ENCODE data around the gene SH3RF3. TPM values are rescaled to one million over a fixed set of nuclear protein-coding genes. Genes with fewer than 3 reads are reported as not detected.

The SH3RF3 gene
- total RNA-seq, 2 donors from 2014 or later, result 37.4 to 61.7 TPM

GRCh38 chr2:109332880-109333279, 203.9 kb downstream of the SH3RF3 start:
- no peaks in the 10 kb centered on the region for H3K36me3 ChIP-seq
- TF ChIP-seq CTCF (IDR thresholded peaks at IDR 0.05), result no peak
- H3K27ac ChIP-seq, result no peak overlapping the region
- H3K9me3 ChIP-seq, result no peaks in the 10 kb centered on the region
- DNase-seq (ENCODE audit: low spot score), result no peak
- no peak for ATAC-seq (ENCODE audit: insufficient number of reproducible peaks, low FRiP score, low read depth)
- peaks cover 31 to 67% of the 10 kb centered on the region in 2 donors for H3K4me1 ChIP-seq (ENCODE audit: control insufficient read depth in 1 of 2, low read depth in 2 of 2)
- no peaks in the 10 kb centered on the region for H3K27me3 ChIP-seq (replicated peaks; ENCODE audit: insufficient read depth)
- H3K4me3 ChIP-seq, result no peak overlapping the region

GRCh38 chr2:109333414-109334210, 204.6 kb downstream of the SH3RF3 start:
- Histone ChIP-seq H3K36me3 (no peaks in the 10 kb centered on the region), H3K4me1 (ENCODE audit: control insufficient read depth in 1 of 2, low read depth in 2 of 2) (peaks cover 31 to 60% of the 10 kb centered on the region in 2 donors), H3K9me3 (no peaks in the 10 kb centered on the region), H3K27me3 (replicated peaks; ENCODE audit: insufficient read depth) (no peaks in the 10 kb centered on the region), H3K27ac (no peak overlapping the region), H3K4me3 (no peak overlapping the region)
- DNase-seq (ENCODE audit: low spot score), result no peak
- ATAC-seq (ENCODE audit: insufficient number of reproducible peaks, low FRiP score, low read depth), result no peak
- TF ChIP-seq CTCF (IDR thresholded peaks at IDR 0.05), result no peak

- Histone ChIP-seq H3K9me3 (no peaks in the 10 kb centered on the region), H3K4me3 (peak overlapping the region; percentile 61), H3K36me3 (no peaks in the 10 kb centered on the region), H3K27me3 (replicated peaks; ENCODE audit: insufficient read depth) (no peaks in the 10 kb centered on the region), H3K27ac (peak overlapping the region; percentile 25 to 41), H3K4me1 (ENCODE audit: control insufficient read depth in 1 of 2, low read depth in 2 of 2) (peaks cover 31 to 57% of the 10 kb centered on the region in 2 donors)
- no peak for DNase-seq (ENCODE audit: low spot score)
- no peak for ATAC-seq (ENCODE audit: insufficient number of reproducible peaks, low FRiP score, low read depth)
- no peak for TF ChIP-seq CTCF (IDR thresholded peaks at IDR 0.05)
Observed at GRCh38 chr2:109335631-109336176, 206.7 kb downstream of the SH3RF3 start.

GRCh38 chr2:109336296-109336695, 207.3 kb downstream of the SH3RF3 start:
- Histone ChIP-seq H3K36me3 (no peaks in the 10 kb centered on the region), H3K27ac (peak overlapping the region; percentile 25 to 41), H3K4me3 (peak overlapping the region; percentile 61), H3K27me3 (replicated peaks; ENCODE audit: insufficient read depth) (no peaks in the 10 kb centered on the region), H3K9me3 (no peaks in the 10 kb centered on the region), H3K4me1 (ENCODE audit: control insufficient read depth in 1 of 2, low read depth in 2 of 2) (peaks cover 31 to 53% of the 10 kb centered on the region in 2 donors)
- DNase-seq (ENCODE audit: low spot score) (no peak), ATAC-seq (ENCODE audit: insufficient number of reproducible peaks, low FRiP score, low read depth) (no peak)
- no peak for TF ChIP-seq CTCF (IDR thresholded peaks at IDR 0.05)

GRCh38 chr2:109337221-109337620, 208.2 kb downstream of the SH3RF3 start:
- ATAC-seq (ENCODE audit: insufficient number of reproducible peaks, low FRiP score, low read depth), result no peak
- H3K4me3 ChIP-seq, result no peak overlapping the region
- H3K36me3 ChIP-seq, result no peaks in the 10 kb centered on the region
- H3K4me1 ChIP-seq (ENCODE audit: control insufficient read depth in 1 of 2, low read depth in 2 of 2), result peaks cover 27 to 50% of the 10 kb centered on the region in 2 donors
- H3K27ac ChIP-seq, result no peak overlapping the region
- H3K27me3 ChIP-seq (replicated peaks; ENCODE audit: insufficient read depth), result no peaks in the 10 kb centered on the region
- no peaks in the 10 kb centered on the region for H3K9me3 ChIP-seq
- no peak for DNase-seq (ENCODE audit: low spot score)
- TF ChIP-seq CTCF (IDR thresholded peaks at IDR 0.05), result no peak

Data from thoracic aorta (tissue), 2 donors.